GM10266 (cell line): ENCODE measurements around the gene EID3.
"Not testable (repeated sequence)": the region's sequence is repeated elsewhere in the genome, so short reads cannot be mapped to it uniquely, and the experiment has no call there.

Source experiments
- DNase-seq: peaks from one replicate; pipeline ENCODE4 v3.0.0; 2012; ENCODE audit errors: extremely low spot score
- CTCF ChIP-seq: IDR thresholded peaks from 2 replicates; pipeline ENCODE4 v1.5.1; 2012; ENCODE audit warnings: mild to moderate bottlenecking, low read depth; ENCODE audit not compliant: control insufficient read depth, insufficient read depth; ENCODE audit errors: missing control alignments

The EID3 gene

GRCh38 chr12:104319918-104320626 is 16.5 kb downstream of the EID3 start:
- TF ChIP-seq CTCF, result no peak
- DNase-seq, result no peak

GRCh38 chr12:104320627-104321024 is 17.1 kb downstream of the EID3 start:
- DNase-seq, result no peak
- no peak for TF ChIP-seq CTCF

DNA sequence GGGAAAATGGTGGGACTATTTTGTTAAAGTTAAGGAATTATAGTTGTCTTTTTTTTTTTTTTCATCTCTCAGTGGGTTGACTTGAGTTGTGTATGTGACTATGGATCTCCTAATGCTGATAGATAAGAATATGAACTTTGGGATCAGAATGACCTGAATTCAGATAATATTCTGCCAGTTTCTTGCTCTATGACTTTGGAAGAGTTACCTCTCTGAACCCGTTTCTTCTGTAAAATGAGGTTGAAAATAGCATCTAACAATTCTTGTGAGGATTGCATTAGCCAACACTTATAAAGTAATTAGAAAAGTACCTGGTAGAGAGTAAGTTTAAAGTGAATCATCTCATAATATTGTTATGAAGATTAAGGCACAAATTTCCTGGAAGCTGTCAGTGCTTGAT is 18.4 kb downstream of the EID3 start:
- no peak for TF ChIP-seq CTCF
- no peak for DNase-seq

DNA sequence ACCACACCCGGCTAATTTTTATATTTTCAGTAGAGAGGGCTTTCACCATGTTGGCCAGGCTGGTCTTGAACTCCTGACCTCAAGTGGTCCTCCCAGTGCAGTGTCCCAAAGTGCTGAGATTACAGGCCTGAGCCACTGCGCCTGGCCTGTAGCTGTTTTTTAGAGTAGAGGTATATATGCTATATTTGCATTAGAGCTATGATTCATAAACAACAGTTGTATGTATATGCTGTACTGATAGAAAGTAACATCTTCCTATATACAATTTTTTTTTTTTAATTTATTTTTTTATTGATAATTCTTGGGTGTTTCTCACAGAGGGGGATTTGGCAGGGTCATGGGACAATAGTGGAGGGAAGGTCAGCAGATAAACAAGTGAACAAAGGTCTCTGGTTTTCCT is 19.0 kb downstream of the EID3 start:
- DNase-seq, result not testable (repeated sequence)

DNA sequence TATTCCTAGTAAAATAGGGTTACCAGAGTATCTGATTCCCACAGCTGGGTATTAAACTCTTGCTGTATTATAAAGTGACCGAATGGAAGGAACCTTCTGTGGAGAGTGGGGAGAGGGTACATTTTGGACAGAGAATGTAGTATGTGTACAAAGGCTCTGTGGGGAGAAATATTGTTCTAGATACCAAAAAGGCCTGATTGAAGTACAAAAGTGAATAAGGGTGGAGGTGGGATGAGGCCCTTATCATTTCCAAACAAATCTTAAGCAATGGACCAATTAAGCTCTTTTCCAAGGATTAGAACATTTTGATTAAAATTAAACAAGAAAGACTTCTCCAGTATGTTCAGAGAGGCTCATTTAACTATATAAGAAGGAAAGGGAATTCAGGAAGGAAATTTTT is 20.4 kb downstream of the EID3 start:
- TF ChIP-seq CTCF, result no peak
- DNase-seq, result no peak

- DNase-seq, result not testable (repeated sequence)
Measured at GRCh38 chr12:104328278-104328677, 24.7 kb downstream of the EID3 start.

DNA sequence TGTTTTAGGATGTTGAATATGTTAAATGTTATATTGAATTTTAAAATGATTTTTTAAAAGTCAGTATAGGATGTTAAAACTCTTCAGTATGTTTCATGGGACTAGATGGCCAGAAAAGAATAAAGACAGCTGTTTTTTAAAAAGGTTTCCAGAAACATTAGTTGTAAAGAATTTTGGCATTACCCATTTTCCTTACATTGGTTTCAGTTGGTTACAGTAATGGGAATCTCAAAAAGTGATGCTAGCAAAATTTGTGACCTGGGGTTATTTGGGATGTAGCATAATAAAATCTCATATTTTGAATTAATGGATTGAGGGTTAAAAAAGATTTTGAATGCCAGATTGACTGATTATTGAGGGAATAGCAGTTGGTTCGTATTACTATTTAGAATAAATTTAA is 25.3 kb downstream of the EID3 start:
- DNase-seq, result no peak
- no peak for TF ChIP-seq CTCF

- no peak for DNase-seq
- TF ChIP-seq CTCF, result no peak
Measured at GRCh38 chr12:104329707-104330532, 26.4 kb downstream of the EID3 start.
